ENCODE data around the gene GOLGA2.

DNA sequence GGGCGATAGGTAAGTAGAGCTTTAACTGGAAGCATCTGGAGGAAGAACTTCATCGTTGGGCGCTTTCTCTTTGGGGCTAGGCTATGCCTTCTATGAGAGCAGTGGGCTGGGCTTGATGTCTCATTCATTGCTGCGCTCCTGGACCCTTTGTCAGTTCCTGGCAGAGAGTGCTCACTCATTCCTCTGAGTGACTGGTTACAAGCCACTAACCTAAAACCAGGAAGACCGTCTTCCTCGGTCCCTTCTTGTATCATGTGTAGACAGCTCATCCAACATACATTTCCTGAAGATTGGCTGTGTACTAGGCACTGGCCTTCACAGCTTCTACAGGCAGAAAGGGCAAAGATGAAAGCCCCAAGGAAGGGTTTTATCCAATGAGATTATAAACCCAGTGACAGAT lies 6.7 kb upstream of the GOLGA2 start:
- TF ChIP-seq CTCF (IDR thresholded peaks at IDR 0.05) = no peak
- no peak for TF ChIP-seq POLR2A (IDR thresholded peaks at IDR 0.05)
